Natural killer cell (primary cell): ENCODE data around the gene REEP1. TPM values are rescaled to one million over a fixed set of nuclear protein-coding genes. Genes with fewer than 3 reads are reported as not detected.

Source experiments
- ATAC-seq, 3 donors: fragments of 150-1000 bp in 2 of 3; fragments of 200-7000 bp in 1 of 3; cut with Tn5 transposase; 1 replicate in 1 of 3; 2 replicates in 2 of 3; pipeline ENCODE4 v1.10.0; 2021; ENCODE audit warnings: mild to moderate bottlenecking in 2 of 3, moderate library complexity in 2 of 3
- DNase-seq, 2 donors: peaks; one replicate each; pipeline versions ENCODE4 v3.0.0 to v3.0.0-alpha.2; 2013 to 2021; ENCODE audit warnings: mixed read lengths in 1 of 2
- H3K27ac ChIP-seq: one replicate; pipeline ENCODE4 v1.5.1; 2013; ENCODE audit warnings: mild to moderate bottlenecking, low read length
- H3K27me3 ChIP-seq: one replicate; pipeline ENCODE4 v1.6.1; 2013; ENCODE audit warnings: low read length; ENCODE audit not compliant: control insufficient read depth, insufficient read depth
- H3K36me3 ChIP-seq: one replicate; pipeline ENCODE4 v1.6.1; 2013; ENCODE audit warnings: low read length; ENCODE audit not compliant: control insufficient read depth, insufficient read depth
- H3K4me1 ChIP-seq: one replicate; pipeline ENCODE4 v1.6.1; 2013; ENCODE audit warnings: low read length; ENCODE audit not compliant: control insufficient read depth, insufficient read depth
- H3K4me3 ChIP-seq: one replicate; pipeline ENCODE4 v1.5.1; 2013; ENCODE audit warnings: low read length
- H3K9me3 ChIP-seq: one replicate; pipeline ENCODE4 v1.6.1; 2013; ENCODE audit warnings: low read length; ENCODE audit not compliant: control insufficient read depth, insufficient read depth
- H3K27ac Mint-ChIP-seq, 2 donors: one replicate each; pipeline ENCODE4 v1.8.0; 2022; ENCODE audit warnings: mild to moderate bottlenecking in 2 of 2, mixed read lengths in 2 of 2, moderate library complexity in 1 of 2
- H3K27me3 Mint-ChIP-seq, 2 donors: one replicate each; pipeline ENCODE4 v1.8.0; 2022; ENCODE audit warnings: low read depth in 2 of 2, mixed read lengths in 2 of 2
- H3K36me3 Mint-ChIP-seq: one replicate; pipeline ENCODE4 v1.8.0; 2022; ENCODE audit warnings: mixed read lengths
- H3K4me1 Mint-ChIP-seq, 2 donors: one replicate each; pipeline ENCODE4 v1.8.0; 2022; ENCODE audit warnings: mixed read lengths in 2 of 2
- H3K4me3 Mint-ChIP-seq: one replicate; pipeline ENCODE4 v1.8.0; 2022; ENCODE audit warnings: mild to moderate bottlenecking, moderate library complexity, mixed read lengths
- H3K9me3 Mint-ChIP-seq, 2 donors: one replicate each; pipeline ENCODE4 v1.8.0; 2022; ENCODE audit warnings: mixed read lengths in 2 of 2
- WGBS: methylation state at CpG from one replicate; pipeline ENCODE4 v1.1.7; 2013; ENCODE audit warnings: missing lambda C conversion rate; ENCODE audit not compliant: insufficient coverage; 5-methylcytosine and 5-hydroxymethylcytosine counted together
- intact Hi-C: fragments of 100-400 bp; cut with micrococcal nuclease; formaldehyde crosslinking; loops from one replicate; pipeline ENCODE4 v1.14.2; 2022
- total RNA-seq, 4 donors: library from RNA; stranded (reverse); fragments of 120-200 nt in 1 of 4; gene quantifications; one replicate each; pipeline versions ENCODE4 v1.2.3 to v1.2.4, GENCODE V29; 2013 to 2022
- TF ChIP-seq, protein P1 (sequence below): fragments of 200-600 bp; IDR thresholded peaks from one replicate; pipeline ENCODE4 v1.8.0; 2022; ENCODE audit warnings: antibody characterized with exemption

REEP1 gene
- total RNA-seq, 3 donors from 2014 or later (not counting 1 experiment from before 2014, with no cell fraction given): 0.10 TPM; not detected in 2

DNA sequence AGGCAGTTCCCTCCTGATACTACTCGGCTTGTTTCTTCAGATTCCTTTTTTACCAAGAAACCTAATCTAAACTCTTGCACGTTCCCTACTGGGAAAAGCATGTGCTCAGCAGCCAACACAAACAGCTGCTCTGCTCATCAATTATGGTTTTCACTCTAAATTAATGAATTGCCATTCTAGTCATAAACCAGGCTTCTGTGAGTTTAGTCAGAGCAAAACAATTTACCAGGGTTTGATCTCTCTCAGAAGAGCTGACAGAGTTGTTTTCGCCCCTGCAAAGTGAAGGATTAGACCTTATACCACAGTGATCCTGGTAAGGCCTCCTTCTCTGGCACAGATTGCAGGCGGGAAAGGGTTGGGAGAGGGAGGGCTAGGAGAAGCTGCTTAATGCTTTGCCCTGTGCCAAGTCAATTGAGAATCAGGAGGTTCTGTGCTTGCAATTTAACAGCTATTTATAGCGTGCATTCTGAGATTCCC is 57.2 kb downstream of the REEP1 start:
- no peak overlapping the region for H3K27ac Mint-ChIP-seq
- no peak for ATAC-seq
- TF ChIP-seq, protein P1, sequence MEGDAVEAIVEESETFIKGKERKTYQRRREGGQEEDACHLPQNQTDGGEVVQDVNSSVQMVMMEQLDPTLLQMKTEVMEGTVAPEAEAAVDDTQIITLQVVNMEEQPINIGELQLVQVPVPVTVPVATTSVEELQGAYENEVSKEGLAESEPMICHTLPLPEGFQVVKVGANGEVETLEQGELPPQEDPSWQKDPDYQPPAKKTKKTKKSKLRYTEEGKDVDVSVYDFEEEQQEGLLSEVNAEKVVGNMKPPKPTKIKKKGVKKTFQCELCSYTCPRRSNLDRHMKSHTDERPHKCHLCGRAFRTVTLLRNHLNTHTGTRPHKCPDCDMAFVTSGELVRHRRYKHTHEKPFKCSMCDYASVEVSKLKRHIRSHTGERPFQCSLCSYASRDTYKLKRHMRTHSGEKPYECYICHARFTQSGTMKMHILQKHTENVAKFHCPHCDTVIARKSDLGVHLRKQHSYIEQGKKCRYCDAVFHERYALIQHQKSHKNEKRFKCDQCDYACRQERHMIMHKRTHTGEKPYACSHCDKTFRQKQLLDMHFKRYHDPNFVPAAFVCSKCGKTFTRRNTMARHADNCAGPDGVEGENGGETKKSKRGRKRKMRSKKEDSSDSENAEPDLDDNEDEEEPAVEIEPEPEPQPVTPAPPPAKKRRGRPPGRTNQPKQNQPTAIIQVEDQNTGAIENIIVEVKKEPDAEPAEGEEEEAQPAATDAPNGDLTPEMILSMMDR: no peak

DNA sequence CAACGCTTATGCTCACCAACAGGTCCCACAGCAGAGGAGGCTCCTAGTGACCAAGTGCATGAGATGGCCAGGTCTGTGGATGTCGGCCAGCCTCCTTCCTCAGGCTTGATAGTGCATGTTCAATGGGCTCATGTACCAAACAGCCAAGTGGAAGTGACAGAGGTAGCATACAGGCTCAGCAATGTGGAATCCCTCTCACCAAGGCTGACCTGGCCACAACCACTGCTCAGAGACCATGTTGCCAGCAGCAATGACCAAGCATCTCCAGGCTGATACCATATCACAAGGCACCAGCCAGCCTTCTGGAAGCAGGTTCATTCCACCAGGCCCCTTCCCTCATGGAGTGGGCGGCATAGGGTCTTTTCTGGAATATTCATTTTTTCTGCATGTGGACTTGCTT is 61.5 kb downstream of the REEP1 start:
- intact Hi-C loops: no loop called here
- peaks cover 13 to 30% of the 10 kb centered on the region in 2 donors for H3K27me3 Mint-ChIP-seq
- 97% methylated on average over 3 of the region's 3 CpGs for WGBS

More for the DNA sequence above, 57.2 kb downstream of the REEP1 start:
- intact Hi-C loops: no loop called here
- Histone ChIP-seq H3K27me3 (no peaks in the 10 kb centered on the region), H3K4me1 (no peaks in the 10 kb centered on the region), H3K36me3 (no peaks in the 10 kb centered on the region), H3K9me3 (no peaks in the 10 kb centered on the region), H3K4me3 (no peak overlapping the region), H3K27ac (no peak overlapping the region)
- Mint-ChIP-seq H3K4me1 (no peaks in the 10 kb centered on the region), H3K27me3 (peaks cover 20 to 23% of the 10 kb centered on the region in 2 donors), H3K9me3 (no peaks in the 10 kb centered on the region), H3K36me3 (no peaks in the 10 kb centered on the region), H3K4me3 (no peak overlapping the region)
- no peak for DNase-seq
- 91% methylated on average over 5 of the region's 5 CpGs for WGBS

DNA sequence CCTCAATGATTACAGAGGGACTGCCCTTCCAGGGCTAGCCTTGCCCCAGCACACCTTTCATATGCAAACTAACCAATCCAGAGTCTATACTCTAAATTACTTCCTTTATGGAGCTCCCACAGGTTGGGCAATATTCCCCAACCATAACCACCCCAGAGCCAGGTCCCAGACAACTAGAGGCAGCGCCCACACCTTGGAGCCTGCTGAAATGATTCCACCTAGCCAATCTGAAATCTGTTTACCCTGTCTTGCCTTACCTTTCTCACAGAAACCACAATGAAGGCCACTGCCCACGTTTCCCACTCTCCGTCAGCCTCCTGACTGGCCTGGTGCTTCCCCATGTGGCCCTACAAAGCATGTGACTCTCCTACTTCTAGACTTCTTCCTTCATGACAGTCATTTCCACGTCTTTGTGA is 62.0 kb downstream of the REEP1 start:
- H3K27ac ChIP-seq: no peak overlapping the region
- H3K27ac Mint-ChIP-seq: no peak overlapping the region
- no peaks in the 10 kb centered on the region for H3K4me1 ChIP-seq
- TF ChIP-seq, protein P1: no peak
- DNase-seq: no peak
- intact Hi-C loops: no loop called here
- no peaks in the 10 kb centered on the region for H3K27me3 ChIP-seq
- 88% methylated on average over 3 of the region's 4 CpGs for WGBS
- H3K4me3 Mint-ChIP-seq: no peak overlapping the region
- H3K4me1 Mint-ChIP-seq: no peaks in the 10 kb centered on the region
- peaks cover 6% of the 10 kb centered on the region in 2 donors for H3K9me3 Mint-ChIP-seq
- peaks cover 13 to 35% of the 10 kb centered on the region in 2 donors for H3K27me3 Mint-ChIP-seq
- H3K36me3 Mint-ChIP-seq: peaks cover 10% of the 10 kb centered on the region
- H3K4me3 ChIP-seq: no peak overlapping the region
- ATAC-seq: no peak
- H3K36me3 ChIP-seq: no peaks in the 10 kb centered on the region
- peaks cover 7% of the 10 kb centered on the region for H3K9me3 ChIP-seq

More for the DNA sequence above, 61.5 kb downstream of the REEP1 start:
- ATAC-seq (peak in 1 of 3 donors; percentile 15), DNase-seq (no peak)
- Mint-ChIP-seq H3K4me1 (no peaks in the 10 kb centered on the region), H3K9me3 (peaks cover 2% of the 10 kb centered on the region in 2 donors), H3K4me3 (no peak overlapping the region), H3K27ac (no peak overlapping the region), H3K36me3 (peaks cover 4% of the 10 kb centered on the region)
- Histone ChIP-seq H3K36me3 (no peaks in the 10 kb centered on the region), H3K4me1 (no peaks in the 10 kb centered on the region), H3K9me3 (peaks cover 2% of the 10 kb centered on the region), H3K4me3 (no peak overlapping the region), H3K27ac (no peak overlapping the region), H3K27me3 (no peaks in the 10 kb centered on the region)
- TF ChIP-seq, protein P1: no peak

DNA sequence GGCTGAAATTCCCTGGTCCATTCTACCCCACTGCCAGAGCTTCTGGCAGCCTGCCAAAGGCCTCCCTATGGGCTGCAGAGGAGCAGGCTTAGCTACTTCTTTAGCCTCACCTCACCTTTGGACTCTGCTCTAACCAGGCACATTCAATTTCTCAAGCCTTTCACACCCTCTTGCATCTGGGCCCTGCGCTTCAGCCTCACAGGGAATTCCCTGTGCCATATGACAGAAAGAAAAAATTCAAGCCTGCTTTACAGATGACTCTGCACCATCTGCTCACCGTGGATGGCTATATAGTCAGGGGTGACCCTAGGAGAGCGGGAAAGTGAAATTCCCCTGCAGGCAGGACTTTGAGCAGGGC is 62.5 kb downstream of the REEP1 start:
- H3K9me3 ChIP-seq: peaks cover 7% of the 10 kb centered on the region
- TF ChIP-seq, protein P1: no peak

More for the DNA sequence above, 62.5 kb downstream of the REEP1 start:
- H3K27me3 Mint-ChIP-seq: peaks cover 13 to 35% of the 10 kb centered on the region in 2 donors
- H3K4me3 ChIP-seq: no peak overlapping the region
- no peak overlapping the region for H3K4me3 Mint-ChIP-seq
- H3K9me3 Mint-ChIP-seq: peaks cover 6% of the 10 kb centered on the region in 2 donors
- peaks cover 12% of the 10 kb centered on the region for H3K36me3 Mint-ChIP-seq
- no peak overlapping the region for H3K27ac Mint-ChIP-seq
- WGBS: 78% methylated on average over 3 of the region's 3 CpGs
- ATAC-seq: no peak
- H3K27ac ChIP-seq: no peak overlapping the region
- no peaks in the 10 kb centered on the region for H3K36me3 ChIP-seq
- no peaks in the 10 kb centered on the region for H3K27me3 ChIP-seq
- no peaks in the 10 kb centered on the region for H3K4me1 Mint-ChIP-seq
- intact Hi-C loops: no loop called here
- no peak for DNase-seq
- H3K4me1 ChIP-seq: no peaks in the 10 kb centered on the region
